Inferior parietal cortex (tissue), 1 donor: ENCODE results near the gene HIVEP2.

Source experiments
- DNase-seq: peaks from one replicate; pipeline ENCODE4 v3.0.0-alpha.2; 2016; ENCODE audit errors: extremely low spot score

Gene HIVEP2

GRCh38 chr6:142821164-142821716, 123.7 kb downstream of the HIVEP2 start:
- DNase-seq = no peak

- no peak for DNase-seq
Observed at GRCh38 chr6:142820338-142821051, 124.5 kb downstream of the HIVEP2 start.

- no peak for DNase-seq
Observed at GRCh38 chr6:142819603-142820337, 125.2 kb downstream of the HIVEP2 start.

GRCh38 chr6:142816486-142816885, 128.5 kb downstream of the HIVEP2 start:
- no peak for DNase-seq

GRCh38 chr6:142816031-142816430, 128.9 kb downstream of the HIVEP2 start:
- DNase-seq = no peak

- DNase-seq = no peak
Observed at GRCh38 chr6:142811923-142812322, 133.1 kb downstream of the HIVEP2 start.

GRCh38 chr6:142810952-142811514, 133.9 kb downstream of the HIVEP2 start:
- DNase-seq = no peak

GRCh38 chr6:142809947-142810346, 135.0 kb downstream of the HIVEP2 start:
- no peak for DNase-seq

GRCh38 chr6:142808405-142809061, 136.4 kb downstream of the HIVEP2 start:
- no peak for DNase-seq

- DNase-seq = no peak
Observed at GRCh38 chr6:142805042-142805441, 139.9 kb downstream of the HIVEP2 start.

- no peak for DNase-seq
Observed at GRCh38 chr6:142804490-142804889, 140.5 kb downstream of the HIVEP2 start.

- DNase-seq = no peak
Observed at GRCh38 chr6:142803495-142804058, 141.4 kb downstream of the HIVEP2 start.

GRCh38 chr6:142803032-142803431, 141.9 kb downstream of the HIVEP2 start:
- no peak for DNase-seq

- no peak for DNase-seq
Observed at GRCh38 chr6:142802124-142802523, 142.9 kb downstream of the HIVEP2 start.

- no peak for DNase-seq
Observed at GRCh38 chr6:142800240-142800639, 144.7 kb downstream of the HIVEP2 start.

GRCh38 chr6:142799639-142800038, 145.3 kb downstream of the HIVEP2 start:
- no peak for DNase-seq

GRCh38 chr6:142797159-142797558, 147.8 kb downstream of the HIVEP2 start:
- DNase-seq = no peak

GRCh38 chr6:142796571-142796970, 148.4 kb downstream of the HIVEP2 start:
- DNase-seq = no peak

- DNase-seq = no peak
Observed at GRCh38 chr6:142796024-142796423, 149.0 kb downstream of the HIVEP2 start.

- no peak for DNase-seq
Observed at GRCh38 chr6:142794424-142794823, 150.6 kb downstream of the HIVEP2 start.

- no peak for DNase-seq
Observed at GRCh38 chr6:142790257-142790656, 154.7 kb downstream of the HIVEP2 start.

GRCh38 chr6:142787422-142787821, 157.6 kb downstream of the HIVEP2 start:
- no peak for DNase-seq
